ENCODE results near the gene GPSM1.

DNA sequence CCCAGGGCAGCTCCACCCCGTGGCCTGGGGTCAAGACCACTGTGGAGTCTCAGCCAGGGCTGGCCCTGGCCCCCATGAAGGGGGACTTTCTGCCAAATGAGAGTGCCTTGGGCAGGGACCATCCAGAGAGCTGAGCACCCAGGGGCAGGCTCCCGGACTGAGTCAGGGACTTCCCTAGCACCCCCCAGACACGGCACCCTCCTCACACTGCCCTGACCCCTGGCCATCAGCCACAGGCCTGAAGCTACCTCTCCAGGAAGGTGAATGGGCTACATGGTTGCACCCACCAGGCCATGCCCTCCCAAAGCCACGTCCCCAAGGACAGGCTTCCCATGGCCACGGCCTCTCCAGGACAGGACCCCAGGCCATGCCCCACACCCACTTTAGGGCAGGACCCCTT lies 32.9 kb upstream of the GPSM1 start:
- TF ChIP-seq POLR2A (IDR thresholded peaks at IDR 0.05) = no peak
- TF ChIP-seq, protein P1, sequence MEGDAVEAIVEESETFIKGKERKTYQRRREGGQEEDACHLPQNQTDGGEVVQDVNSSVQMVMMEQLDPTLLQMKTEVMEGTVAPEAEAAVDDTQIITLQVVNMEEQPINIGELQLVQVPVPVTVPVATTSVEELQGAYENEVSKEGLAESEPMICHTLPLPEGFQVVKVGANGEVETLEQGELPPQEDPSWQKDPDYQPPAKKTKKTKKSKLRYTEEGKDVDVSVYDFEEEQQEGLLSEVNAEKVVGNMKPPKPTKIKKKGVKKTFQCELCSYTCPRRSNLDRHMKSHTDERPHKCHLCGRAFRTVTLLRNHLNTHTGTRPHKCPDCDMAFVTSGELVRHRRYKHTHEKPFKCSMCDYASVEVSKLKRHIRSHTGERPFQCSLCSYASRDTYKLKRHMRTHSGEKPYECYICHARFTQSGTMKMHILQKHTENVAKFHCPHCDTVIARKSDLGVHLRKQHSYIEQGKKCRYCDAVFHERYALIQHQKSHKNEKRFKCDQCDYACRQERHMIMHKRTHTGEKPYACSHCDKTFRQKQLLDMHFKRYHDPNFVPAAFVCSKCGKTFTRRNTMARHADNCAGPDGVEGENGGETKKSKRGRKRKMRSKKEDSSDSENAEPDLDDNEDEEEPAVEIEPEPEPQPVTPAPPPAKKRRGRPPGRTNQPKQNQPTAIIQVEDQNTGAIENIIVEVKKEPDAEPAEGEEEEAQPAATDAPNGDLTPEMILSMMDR (IDR thresholded peaks at IDR 0.05) = no peak
